Right lobe of liver (tissue), 4 donors: ENCODE data around the gene SLX4IP.

Experiments
- CTCF ChIP-seq, 4 donors: fragments of 200-600 bp in 3 of 4; fragments of 450-650 bp in 1 of 4; IDR thresholded peaks; one replicate each; pipeline versions ENCODE4 v1.5.1 to v1.8.0; 2016 to 2022; ENCODE audit warnings: antibody characterized with exemption in 4 of 4, mild to moderate bottlenecking in 2 of 4
- POLR2A ChIP-seq: fragments of 450-650 bp; IDR thresholded peaks from one replicate; pipeline ENCODE4 v1.6.1; 2017; ENCODE audit warnings: antibody characterized with exemption, mild to moderate bottlenecking
- donor health status: DM: no; HTN: no; CAD: no.
- donor health status: DM: no; HTN: no; CAD: no.
- donor health status: DM: no; HTN: yes; CAD: no.

GRCh38 chr20:10654250-10654610, 219.1 kb downstream of the SLX4IP start:
- TF ChIP-seq CTCF (IDR thresholded peaks at IDR 0.05) = no peak
- TF ChIP-seq POLR2A = no peak
